ENCODE measurements around the gene GNGT2. TPM values are rescaled to one million over a fixed set of nuclear protein-coding genes. Genes with fewer than 3 reads are reported as not detected.

Gene GNGT2
- total RNA-seq, 2 donors from 2014 or later: 37.5 to 40.2 TPM

- DNase-seq (ENCODE audit: low spot score in 2 of 2) (no peak), ATAC-seq (no peak)
- Mint-ChIP-seq H3K27ac (no peak overlapping the region), H3K9me3 (peaks cover 2% of the 10 kb centered on the region in 2 donors), H3K36me3 (peaks cover 0 to 2% of the 10 kb centered on the region in 2 donors)
Measured at GRCh38 chr17:49168706-49169105, 41.7 kb downstream of the GNGT2 start.

- Mint-ChIP-seq H3K36me3 (no peaks in the 10 kb centered on the region), H3K9me3 (no peaks in the 10 kb centered on the region), H3K27ac (no peak overlapping the region)
- DNase-seq (ENCODE audit: low spot score in 2 of 2): no peak
- ATAC-seq: no peak
Measured at GRCh38 chr17:49165143-49165542, 45.2 kb downstream of the GNGT2 start.

- H3K9me3 Mint-ChIP-seq: no peaks in the 10 kb centered on the region
- DNase-seq (ENCODE audit: low spot score in 2 of 2) (no peak), ATAC-seq (no peak)
- H3K27ac Mint-ChIP-seq: no peak overlapping the region
- H3K36me3 Mint-ChIP-seq: no peaks in the 10 kb centered on the region
Measured at GRCh38 chr17:49162866-49163265, 47.5 kb downstream of the GNGT2 start.

GRCh38 chr17:49157784-49158183, 52.6 kb downstream of the GNGT2 start:
- H3K36me3 Mint-ChIP-seq: no peaks in the 10 kb centered on the region
- H3K9me3 Mint-ChIP-seq: no peaks in the 10 kb centered on the region
- DNase-seq (ENCODE audit: low spot score in 2 of 2): no peak
- no peak for ATAC-seq
- no peak overlapping the region for H3K27ac Mint-ChIP-seq

GRCh38 chr17:49156256-49156655, 54.1 kb downstream of the GNGT2 start:
- DNase-seq (ENCODE audit: low spot score in 2 of 2) (no peak), ATAC-seq (no peak)
- H3K27ac Mint-ChIP-seq: no peak overlapping the region
- H3K9me3 Mint-ChIP-seq: no peaks in the 10 kb centered on the region
- no peaks in the 10 kb centered on the region for H3K36me3 Mint-ChIP-seq

Other genes starting within 250 kb of the GNGT2 start
- gene GIP, start 242.0 kb downstream of the GNGT2 start, total RNA-seq: not detected
- gene IGF2BP1, start 213.2 kb downstream of the GNGT2 start, total RNA-seq: under 1 TPM in 1 of 2 donors, not detected in 1; 0.49 TPM
- gene B4GALNT2, start 77.8 kb downstream of the GNGT2 start, total RNA-seq: under 1 TPM in 1 of 2 donors, not detected in 1; 0.02 TPM
- 10 to 100 TPM; 35.3 to 41.5 TPM for gene ABI3, start 133 bp upstream of the GNGT2 start, total RNA-seq
- gene PHOSPHO1, start 20.2 kb upstream of the GNGT2 start, total RNA-seq: not detected
- gene ZNF652, start 151.7 kb upstream of the GNGT2 start, total RNA-seq: 1 to 10 TPM; 5.8 to 6.3 TPM
- 100 to 1,000 TPM; 134 to 301 TPM for gene PHB1, start 204.3 kb upstream of the GNGT2 start, total RNA-seq